Measurements from ENCODE around the gene DNAJB2. TPM values are rescaled to one million over a fixed set of nuclear protein-coding genes. Genes with fewer than 3 reads are reported as not detected.

Gene DNAJB2
- 51.7 TPM for total RNA-seq

DNA sequence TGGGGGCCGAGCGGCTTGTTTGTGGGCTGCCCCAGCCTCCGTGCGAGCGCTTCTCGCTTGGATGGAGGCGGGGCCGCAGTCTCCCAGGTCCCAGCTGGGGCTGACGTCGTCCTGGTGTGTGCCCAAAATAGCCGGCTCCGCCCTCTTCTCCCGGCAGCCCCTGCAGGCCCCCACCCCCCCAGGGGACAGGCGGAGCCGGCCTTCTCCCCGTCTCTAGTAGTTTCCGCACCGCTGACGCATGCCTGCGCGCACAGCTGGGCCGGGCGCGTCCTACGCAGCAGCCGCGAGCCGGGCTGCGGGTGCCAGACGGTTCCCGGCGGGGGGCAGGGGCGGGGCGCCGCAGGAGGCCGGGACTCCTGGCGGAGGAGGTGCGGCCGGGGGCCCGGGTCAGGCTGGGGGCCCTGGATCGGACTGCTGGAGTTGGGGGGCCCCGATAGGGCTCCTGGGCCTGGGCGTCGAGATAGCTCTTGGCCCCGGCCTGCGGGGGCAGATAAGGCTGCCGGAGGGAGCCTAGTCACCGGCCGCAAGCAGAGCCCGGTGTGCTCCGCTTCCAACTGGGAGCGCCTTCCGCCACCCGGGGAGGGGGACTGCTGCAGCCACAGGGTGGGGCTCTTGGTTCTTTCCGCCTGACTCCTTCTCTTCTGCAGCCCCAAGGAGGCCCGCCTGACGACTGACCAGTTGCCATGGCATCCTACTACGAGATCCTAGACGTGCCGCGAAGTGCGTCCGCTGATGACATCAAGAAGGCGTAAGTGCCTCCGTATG lies at the start of gene DNAJB2:
Gene DNAJB2 (plus strand): TSS at position 216 of the 765 bp plus-strand sequence. CDS start 468 bp downstream, at position 684.
- ATAC-seq, result peak; percentile 94

DNA sequence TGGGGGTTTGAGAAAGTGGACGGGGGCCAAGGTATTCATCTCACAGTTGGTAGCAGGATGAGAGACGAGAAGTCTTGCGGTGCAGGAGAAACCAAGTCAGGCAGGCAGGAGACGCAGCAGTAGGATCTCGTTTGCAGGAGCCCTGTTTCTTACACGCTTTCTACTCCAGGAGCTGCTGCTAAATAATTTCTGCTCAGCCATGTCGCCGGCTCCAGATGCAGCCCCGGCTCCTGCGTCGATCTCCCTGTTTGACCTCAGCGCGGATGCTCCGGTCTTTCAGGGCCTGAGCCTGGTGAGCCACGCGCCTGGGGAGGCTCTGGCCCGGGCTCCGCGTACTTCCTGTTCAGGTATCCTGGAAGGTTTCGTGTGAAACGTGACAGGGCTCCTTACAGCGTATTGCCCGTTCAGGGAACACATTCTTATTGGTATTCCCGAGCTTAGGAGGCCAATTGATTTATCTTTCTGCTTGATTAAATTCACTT lies 49.1 kb upstream of the DNAJB2 start:
- peak; percentile 63 for ATAC-seq

DNA sequence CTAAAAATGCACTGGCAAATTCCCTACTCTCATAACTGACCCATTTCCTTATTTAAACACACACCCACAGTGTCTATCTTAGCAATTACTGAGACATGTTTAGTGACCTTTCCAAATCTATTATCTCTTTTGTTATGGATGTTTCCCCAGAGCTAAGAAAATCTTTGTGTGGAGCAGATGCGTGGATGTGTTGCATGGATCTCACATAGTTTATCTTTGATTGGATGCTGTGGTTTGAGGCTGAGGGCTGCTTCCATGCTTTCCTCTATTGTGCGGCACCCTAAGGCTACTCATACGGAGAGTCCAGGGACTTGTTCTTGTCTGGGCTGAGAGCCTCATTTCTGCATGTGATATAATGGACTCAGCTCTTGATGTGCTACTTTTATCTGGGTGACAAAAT lies 44.8 kb upstream of the DNAJB2 start:
- no peak for ATAC-seq

DNA sequence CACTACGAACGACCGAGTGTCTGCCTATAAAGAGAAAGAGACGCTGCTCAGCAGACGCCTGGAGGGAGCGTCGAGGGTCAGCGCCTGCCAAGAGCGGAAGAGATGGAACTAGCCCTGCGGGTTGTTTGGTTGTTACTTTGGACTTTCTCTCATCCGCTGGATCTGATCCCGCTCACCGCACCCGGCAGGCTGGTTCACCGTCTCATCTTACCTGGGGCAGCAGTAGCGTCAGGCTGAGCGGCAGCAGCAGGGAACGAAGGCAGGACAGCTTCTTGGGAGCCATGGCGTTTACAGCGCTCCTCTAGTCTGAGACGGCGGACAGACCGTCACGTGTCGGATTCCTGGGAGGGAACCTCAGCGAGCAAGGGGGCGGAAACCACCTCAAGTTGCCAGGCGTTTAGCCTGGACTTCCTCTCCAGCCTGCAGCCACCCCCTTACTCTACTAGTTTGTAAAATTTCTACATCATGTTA lies 35.8 kb upstream of the DNAJB2 start:
- ATAC-seq, result no peak

DNA sequence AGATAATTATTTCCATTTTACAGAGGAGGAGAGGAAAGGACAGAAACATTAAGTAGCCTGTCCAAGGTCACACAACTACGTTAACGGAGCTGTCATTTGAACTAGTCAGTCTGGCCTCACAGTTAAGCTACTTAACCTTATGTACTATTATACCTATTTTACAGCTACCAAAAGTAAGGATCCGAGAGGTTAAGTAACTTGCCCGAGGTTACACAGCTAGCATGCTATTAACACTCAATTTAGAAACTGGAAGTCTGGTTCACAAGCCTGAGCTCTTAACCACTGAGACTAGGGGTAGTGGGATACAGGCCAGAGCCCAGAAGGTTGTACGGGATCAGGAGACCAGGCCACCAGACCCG lies 34.4 kb upstream of the DNAJB2 start:
- ATAC-seq, result no peak

DNA sequence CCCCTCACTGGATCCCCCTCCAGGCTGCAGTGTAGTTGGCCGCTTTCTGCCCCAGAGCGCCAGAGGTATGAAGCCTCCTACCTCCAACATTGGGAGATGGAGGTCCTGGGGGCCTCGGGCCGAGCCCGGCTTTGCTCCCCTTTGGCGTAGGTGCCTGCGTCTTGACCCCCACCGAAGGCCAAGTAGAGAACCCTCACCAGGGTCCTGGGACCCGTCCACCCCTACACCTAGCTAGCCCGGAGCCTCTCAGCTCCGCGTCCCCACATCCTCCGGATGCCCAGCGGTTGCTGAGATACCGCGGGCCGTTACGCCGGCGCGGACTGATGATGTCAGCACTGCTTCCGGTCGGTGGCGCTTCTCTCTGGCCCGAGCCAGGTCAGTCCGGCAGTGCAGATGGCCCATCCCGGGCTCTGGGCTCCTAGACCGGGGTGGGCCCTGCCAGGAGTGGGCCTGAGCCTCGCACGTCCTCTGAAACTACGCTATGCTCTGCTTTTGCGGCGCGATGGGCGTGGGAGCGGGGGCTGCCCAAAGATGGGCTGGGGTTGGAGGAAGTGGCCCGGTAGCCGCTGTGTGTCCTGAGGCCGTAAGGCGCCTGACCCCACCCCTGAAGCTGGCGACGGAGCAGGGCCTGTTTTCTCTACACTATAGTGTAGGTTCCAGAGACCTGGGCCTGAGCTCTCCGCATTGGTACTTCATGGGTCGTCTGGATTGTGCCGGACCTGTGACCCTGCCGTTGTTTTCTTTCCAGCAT lies 33.8 kb upstream of the DNAJB2 start, which contains the start of the genes GLB1L and STK16:
Gene GLB1L (minus strand): TSS at position 297 of the 751 bp plus-strand sequence. CDS start 1,871 bp downstream, outside the sequence.
Gene STK16 (plus strand): TSS at position 332 of the 751 bp plus-strand sequence. CDS start 521 bp downstream, outside the sequence.
- ATAC-seq, result peak; percentile 56

DNA sequence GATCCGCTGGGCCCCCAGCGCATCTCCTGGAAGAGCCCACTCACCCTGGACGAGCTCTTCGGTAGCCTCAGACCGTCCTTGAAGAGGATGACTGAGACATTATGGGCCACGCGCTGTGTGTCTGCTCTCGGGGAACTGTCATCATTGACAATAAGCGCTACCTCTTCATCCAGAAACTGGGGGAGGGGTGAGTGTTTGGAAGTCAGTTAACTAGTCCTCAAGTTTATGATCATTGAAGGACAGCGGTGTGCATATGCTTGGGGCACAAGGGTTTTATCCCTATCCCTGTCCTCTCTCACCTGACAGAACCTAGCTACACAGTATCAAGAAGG lies 33.3 kb upstream of the DNAJB2 start:
- no peak for ATAC-seq

DNA sequence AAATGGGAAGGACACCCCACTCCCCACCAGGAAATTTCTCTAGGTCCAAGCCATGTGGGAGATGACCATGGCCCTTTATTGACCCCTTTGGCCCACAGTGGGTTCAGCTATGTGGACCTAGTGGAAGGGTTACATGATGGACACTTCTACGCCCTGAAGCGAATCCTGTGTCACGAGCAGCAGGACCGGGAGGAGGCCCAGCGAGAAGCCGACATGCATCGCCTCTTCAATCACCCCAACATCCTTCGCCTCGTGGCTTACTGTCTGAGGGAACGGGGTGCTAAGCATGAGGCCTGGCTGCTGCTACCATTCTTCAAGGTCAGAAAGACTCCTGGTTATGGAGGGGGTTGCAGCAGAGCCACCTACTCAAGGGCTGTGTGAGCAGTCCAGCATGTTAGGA lies 32.6 kb upstream of the DNAJB2 start:
- no peak for ATAC-seq

DNA sequence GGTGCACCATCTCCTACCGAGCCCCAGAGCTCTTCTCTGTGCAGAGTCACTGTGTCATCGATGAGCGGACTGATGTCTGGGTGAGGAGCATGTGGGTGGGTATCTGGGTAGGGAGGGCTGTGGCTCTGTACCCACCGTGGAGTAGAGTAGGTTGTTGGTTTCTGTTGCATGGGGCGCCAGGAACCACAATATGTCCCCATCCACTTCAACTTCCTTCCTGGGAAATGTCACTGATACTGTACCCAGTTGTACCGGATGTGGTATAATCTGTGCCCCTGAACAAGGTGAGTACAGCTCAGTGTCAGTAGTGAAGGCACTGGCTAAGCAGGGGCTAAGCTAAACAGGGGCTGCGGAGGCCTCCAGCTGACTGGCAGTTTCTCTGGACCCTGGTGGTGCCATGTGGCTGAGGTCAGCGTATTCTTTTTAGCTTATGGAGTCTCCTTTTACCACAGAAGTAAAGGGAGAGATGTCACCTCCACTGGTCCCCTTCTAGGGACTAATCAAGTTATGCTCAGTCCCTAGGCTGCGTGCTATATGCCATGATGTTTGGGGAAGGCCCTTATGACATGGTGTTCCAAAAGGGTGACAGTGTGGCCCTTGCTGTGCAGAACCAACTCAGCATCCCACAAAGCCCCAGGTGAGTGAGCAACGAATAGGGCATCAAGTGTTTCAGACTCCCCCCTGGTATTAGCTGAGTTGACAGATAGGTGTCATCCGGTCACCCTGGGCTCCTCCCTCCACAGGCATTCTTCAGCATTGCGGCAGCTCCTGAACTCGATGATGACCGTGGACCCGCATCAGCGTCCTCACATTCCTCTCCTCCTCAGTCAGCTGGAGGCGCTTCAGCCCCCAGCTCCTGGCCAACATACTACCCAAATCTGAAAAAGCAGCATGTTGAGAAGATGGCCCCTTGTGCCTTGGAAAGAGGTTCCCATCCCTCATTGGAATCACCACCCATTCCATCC lies 31.2 kb upstream of the DNAJB2 start:
- ATAC-seq, result no peak

DNA sequence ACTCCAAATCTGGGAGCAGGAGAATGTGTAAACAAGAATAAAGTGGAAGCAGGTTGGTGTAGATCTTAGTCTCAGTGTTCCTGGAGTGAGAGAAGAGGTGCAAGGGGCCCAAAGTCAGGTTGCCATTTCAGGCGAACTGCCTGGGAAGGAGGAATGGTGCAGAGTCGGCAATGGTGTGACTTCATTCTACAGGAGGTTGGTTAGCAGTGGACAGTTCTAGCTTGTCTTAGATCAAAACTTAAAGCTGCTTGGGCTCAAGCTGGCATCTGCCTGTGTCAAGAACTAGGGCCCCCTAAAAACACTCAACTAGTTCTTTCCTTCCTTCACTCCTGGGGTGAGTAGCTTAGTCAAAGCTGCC lies 30.3 kb upstream of the DNAJB2 start:
- ATAC-seq, result no peak

DNA sequence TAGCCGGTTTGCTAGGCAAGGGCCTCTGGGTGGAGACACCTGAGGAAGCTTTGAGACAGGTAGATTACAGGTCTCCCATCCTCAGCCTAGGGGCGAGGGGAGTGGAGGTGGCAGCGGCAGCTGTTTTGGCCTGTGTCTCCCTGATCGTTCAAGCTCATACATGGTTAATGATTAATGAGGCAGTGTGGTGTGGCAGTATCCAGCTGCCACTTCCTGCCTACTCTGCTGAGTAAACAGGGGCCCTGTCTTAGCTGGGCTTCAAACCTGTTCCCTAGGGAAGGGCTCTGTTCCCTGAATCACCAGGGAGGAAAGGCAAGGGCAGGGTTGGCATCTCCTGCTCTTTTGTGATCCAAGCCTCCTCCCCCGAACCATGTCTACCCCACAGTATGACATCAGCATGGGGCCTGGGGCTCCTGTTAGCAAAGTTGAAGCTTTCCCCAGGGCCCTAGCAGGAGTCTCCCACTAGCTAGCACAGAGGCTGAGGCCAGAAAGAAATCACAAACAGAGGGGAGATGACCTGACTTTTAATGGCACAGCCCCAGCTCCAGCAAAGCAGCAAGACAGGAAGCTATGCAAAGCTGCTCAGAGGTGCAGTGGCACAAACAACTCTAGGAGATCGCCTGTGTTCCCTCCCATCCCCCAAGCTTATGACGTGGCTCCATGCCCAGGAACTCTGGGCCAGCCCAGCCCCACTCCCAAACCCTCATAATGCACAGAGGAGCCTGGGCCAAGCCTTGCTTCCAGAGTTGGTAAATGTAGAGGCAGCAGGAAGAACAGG lies 29.8 kb upstream of the DNAJB2 start:
- peak; percentile 79 for ATAC-seq

DNA sequence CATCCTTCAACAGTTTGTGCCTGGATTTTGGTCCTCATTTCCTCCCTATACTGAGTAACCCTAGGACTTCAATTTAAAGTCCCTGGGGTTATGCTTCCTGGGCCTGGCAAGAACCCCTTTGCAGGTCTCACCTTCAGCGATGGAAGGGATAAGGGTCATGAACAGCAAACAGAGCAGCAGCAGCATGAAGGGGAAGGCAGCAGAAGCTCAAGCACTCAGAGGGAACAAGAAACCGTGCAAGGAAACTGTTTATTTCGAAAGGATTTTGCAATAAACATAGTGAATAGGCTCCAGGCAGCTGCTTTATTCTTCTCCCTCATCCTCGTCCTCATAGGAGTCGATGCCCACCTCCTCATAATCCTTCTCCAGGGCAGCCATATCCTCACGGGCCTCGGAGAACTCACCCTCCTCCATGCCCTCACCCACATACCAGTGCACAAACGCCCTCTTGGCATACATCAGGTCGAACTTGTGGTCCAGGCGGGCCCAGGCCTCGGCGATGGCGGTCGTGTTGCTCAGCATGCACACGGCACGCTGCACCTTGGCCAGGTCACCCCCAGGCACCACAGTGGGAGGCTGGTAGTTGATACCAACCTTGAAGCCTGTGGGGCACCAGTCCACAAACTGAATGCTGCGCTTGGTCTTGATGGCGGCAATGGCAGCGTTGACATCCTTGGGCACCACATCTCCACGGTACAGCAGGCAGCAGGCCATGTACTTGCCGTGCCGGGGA lies 29.0 kb upstream of the DNAJB2 start:
- no peak for ATAC-seq

DNA sequence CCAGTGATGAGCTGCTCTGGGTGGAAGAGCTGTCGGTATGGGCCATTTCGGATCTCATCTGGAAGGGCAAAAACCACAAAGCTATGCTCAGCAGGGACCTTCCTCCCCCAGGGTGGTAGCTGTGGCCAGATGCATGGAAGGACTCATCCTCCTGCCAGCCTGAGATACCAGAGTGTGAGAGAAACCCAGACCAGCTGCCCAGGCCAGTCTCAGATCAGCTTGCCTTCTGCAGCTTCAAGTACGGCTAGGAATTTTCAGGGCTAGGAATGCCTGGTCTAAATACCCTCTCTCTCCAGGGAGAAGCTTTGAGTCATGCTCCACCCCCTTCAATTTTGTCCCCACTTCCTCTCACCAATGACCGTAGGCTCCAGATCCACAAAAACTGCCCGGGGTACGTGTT lies 27.5 kb upstream of the DNAJB2 start:
- ATAC-seq, result no peak

DNA sequence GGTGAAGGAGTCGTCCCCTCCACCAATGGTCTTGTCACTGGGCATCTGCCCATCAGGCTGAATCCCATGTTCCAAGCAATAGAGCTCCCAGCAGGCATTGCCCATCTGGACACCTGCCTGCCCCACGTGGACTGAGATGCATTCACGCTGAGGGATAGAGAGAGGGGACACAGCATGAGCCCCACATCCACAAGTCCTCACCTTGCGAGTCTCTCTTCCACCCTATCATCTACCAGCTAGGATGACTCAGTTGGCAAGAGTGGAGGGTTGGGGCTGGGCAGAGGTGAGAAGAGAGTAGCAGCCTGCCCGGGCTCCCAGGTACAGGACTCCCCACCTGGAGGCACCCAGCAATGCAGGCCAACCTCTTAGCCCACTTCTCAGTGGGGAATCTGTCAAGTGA lies 27.1 kb upstream of the DNAJB2 start:
- ATAC-seq, result peak; percentile 27

DNA sequence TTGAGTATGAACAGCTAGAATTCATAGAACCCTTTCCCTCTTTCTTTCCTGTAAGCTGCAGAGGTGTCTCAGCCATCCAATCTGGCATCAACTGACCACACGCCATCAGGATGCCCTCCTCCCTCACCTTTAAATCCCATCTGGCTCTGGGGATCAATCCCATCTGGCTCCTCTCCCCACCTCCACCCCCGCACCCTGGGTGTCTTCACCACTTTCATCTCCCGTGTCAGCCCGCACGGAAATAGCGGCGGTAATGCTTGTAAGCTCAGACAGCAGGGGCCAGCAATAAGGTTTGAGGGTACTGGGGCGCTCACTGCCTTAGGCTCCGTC lies 26.6 kb upstream of the DNAJB2 start:
- no peak for ATAC-seq

DNA sequence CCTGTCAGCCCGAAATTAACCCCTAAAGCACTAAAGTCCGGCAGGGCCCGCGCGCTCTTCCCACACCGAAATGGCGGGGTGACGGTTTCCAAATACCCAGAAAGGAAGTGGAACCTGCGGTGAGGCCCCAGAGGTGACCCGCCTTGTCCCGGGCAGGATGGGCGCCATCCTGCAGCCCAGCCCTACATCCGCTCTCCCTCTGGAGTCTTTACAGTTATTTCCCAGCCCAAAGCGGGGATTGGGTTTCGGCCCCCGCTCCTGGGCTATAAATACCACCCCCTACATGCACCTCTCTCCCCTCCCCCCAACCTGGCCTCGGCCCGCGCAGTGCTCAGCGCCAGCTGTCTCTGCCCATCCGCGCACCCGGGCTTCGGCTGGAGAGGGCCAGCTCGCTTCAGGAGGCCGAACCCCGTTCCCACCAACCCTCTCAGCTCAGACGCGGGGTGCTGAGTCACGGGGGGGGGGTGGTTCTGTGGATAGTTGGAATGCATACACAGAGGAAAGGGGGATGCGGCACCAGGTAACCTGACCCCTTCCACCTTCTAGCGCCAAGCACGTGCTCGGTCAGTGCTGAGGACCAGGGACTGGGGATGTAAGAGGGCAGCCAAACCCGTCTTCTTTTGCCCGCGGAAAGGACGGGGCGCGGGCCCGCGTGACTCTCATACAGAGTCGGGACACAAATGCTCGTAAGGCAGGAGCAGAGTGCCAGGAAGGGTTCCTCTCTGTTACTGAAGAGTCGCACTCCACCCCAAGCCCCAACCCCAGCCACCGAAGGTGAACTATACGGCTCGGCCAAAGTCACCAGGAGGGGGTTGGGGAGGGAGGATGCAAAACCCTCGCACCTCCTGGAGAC lies 26.0 kb upstream of the DNAJB2 start, which contains the start of gene TUBA4B:
Gene TUBA4B (plus strand): TSS at position 344 of the 853 bp plus-strand sequence. CDS start 165 bp downstream, at position 509.
- ATAC-seq, result peak; percentile 6

DNA sequence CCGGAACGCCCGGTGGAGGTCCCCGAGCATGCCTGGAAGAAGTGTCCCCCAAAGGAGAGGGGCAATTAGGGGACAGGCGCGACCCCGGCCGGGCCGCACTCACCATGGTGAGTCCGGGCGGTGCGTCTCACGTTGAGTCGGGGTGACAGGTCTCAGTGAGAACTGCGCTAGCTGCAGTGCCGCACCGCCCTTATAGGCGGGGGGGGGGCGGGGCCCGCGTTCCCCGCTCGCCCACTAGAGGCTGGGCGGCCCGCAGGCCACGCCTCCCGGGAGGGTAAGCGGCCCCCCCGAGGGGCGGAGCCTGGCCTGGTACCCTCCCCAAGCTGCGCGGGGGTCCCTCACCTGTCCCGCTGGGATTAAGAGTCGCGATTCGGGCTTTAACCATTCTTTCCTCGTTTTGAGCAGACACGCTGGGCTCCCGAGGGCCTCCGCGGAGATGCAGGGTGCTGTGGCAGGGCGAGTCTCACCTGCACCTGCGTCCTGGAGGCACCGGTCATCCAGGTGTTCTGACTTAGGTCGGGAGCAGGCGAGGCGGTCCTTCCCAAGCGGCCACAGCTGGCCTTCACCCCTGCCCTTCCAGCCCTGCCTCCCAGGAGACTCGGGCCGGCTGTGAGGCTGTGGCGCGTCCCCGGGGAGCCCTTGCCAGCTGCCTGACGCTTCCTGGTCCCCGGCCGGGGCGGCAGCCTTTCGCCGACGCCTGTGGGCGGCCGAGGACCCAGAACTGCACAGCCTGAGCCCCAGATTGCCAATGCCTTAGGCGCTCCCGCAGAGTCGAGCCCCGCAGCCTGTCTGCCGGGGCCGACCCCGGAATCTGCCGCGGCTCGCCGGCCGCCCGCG lies 25.2 kb upstream of the DNAJB2 start, which contains the start of gene TUBA4A:
Gene TUBA4A (minus strand): TSS at position 166 of the 837 bp plus-strand sequence. CDS start 60 bp downstream, at position 106.
- ATAC-seq, result peak; percentile 66

DNA sequence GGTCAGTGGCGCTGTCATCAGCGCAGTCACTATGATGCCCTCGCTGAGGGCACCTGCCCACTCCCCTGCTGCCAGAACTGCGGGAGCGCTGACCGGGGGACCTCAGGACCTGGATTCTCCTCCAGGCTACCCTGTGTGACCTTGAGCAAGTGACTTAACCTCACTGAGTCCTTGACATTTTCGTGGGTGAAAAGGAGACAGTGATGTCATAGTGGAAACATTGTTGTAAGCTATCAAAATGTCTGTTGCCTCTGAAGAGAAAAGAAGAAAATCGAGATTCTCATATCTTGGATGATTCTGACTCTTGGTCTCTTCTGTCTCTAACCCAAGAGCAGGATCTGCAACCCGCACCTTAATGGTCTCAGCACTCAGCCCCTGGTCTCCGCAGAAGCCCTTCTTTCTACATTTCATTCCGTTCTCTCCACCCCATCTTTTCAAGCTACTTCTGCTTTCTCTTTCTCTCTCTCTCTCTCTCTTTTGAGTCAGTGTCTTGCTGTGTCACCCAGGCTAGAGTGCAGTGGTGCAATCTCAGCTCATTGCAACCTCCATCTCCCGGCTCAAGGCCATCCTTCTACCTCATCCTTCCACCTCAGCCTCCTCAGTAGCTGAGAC lies 24.5 kb upstream of the DNAJB2 start:
- ATAC-seq, result no peak

Data from esophagus mucosa (tissue), 1 donor.